Stimulated activated CD8-positive, alpha-beta memory T cell treated with anti-CD3 and anti-CD28 coated beads, Interleukin-7, amount 100 ng/mL, for 24 hours (primary cell): ENCODE results near the gene TGFBR3L.

Experiments
- DNase-seq: peaks from one replicate; pipeline ENCODE4 v3.0.0-alpha.2; 2020; ENCODE audit warnings: low read depth

TGFBR3L gene

DNA sequence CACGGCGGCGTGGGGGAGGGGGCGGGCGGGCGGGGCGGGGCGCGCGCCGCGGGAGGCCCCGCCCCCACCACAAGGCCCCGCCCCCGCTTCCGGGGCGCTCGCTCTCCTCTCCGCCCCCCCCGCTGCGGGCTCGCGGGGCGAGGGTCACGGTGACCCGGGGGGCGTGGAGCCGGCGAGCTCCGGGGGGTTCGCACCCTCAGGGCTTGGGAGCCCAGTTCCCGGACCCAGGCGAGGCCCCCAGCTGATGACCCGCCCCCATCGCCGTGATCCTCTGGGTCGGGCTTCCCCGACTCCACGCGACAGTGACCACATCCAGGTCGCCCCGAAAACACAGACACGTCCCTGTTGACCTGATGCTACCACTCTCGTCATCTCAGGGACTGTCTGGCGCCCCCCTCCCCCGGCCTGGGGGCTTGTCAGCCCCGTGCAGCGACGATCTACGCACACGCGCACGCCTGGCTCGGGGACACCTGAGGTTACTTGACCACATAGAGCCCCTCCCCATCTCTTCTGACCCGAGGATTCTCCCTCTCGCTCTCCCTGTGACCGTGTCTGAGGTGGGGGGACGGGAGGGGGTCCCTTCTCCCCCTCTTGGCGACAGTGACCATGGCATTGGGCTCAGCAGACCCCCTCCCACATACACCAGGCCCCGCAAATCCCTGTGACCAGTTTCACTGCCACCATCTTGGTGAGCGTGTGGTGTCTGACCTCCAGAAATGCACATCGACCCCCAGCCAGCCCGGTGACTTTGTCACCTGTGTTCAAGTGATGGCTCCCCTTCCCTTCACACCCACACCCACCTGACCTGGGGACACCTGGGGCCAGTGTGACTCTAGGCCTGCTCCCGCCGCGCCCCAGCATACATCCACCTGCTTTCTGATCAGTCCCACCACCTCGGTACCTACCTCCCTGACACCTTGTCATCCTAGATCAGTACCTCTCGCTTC is 10.3 kb upstream of the TGFBR3L start:
- peak; percentile 38 for DNase-seq

- DNase-seq: no peak
These were observed 9.4 kb upstream of the TGFBR3L start for GRCh38 chr19:7905268-7905667.

DNA sequence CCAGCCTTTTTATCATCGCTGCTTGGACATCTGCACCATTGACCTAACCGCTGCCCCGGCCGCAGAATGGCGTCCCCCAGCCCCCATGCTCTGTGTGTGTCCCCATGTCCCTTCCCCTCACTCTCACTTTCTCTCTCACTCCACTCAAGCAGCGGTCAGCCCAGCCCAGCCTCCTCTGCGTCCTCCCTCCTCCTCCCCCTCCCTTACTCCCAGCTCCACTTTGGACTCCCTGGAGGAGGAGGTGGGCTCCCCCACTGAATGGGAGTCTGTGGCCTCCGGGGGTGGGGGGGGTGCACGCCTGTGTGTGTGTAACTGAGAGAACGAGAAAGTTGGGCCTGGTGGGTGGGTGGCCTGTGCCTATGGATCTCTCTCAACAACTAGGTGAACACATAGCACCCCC is 8.8 kb upstream of the TGFBR3L start:
- no peak for DNase-seq

DNA sequence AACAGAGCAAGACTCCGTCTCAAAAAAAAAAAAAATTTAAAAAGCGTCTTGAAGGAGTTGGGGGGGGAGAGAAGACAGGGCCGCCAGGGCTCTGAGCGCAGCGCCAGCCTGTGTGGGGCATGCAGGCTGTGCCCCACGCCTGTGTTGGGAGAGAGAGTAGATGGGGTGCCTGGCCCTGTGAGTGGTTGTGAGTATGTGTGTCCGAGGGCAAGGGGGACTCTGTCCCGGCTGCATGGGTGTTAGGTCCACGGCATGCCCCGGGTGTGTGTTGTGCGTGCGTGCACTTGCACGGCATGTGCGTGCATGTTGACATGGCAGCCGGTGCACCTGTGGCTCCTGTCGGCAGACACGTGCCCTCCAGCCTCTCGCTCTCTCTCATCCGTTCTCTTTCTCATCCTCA is 7.5 kb upstream of the TGFBR3L start:
- no peak for DNase-seq

GRCh38 chr19:7907544-7907943 is 7.1 kb upstream of the TGFBR3L start:
- DNase-seq: no peak

GRCh38 chr19:7908078-7908699 is 6.4 kb upstream of the TGFBR3L start:
- DNase-seq: no peak

- DNase-seq: no peak
These were observed 5.7 kb upstream of the TGFBR3L start for GRCh38 chr19:7908742-7909461.

DNA sequence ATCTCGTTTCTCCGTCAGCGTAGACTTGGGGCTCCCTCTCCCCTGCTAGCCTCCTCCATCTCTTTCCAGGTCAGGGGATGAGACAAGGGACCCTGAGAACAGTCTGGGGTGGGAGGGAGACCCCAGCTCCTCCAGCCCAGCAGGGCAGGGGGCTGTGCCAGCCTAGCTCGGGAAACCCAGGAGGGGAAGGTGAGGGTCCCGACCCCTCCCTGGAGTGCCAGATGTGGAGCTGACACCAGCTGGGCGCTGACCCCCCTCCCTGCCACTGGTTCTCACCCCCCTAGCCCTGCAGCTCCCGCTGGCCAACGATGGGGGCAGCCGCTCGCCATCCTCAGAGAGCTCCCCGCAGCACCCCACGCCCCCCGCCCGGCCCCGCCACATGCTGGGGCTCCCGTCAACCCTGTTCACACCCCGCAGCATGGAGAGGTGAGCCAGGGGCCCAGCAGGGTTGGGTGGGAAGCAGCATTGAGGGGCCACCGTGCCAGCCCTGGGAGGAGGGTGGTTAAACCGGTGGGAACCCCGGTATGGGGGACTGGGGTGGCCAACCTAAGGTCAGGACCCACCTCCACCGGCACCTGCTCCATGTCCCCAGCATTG is 5.1 kb upstream of the TGFBR3L start:
- no peak for DNase-seq

- DNase-seq: no peak
These were observed 4.1 kb upstream of the TGFBR3L start for GRCh38 chr19:7910321-7911161.

DNA sequence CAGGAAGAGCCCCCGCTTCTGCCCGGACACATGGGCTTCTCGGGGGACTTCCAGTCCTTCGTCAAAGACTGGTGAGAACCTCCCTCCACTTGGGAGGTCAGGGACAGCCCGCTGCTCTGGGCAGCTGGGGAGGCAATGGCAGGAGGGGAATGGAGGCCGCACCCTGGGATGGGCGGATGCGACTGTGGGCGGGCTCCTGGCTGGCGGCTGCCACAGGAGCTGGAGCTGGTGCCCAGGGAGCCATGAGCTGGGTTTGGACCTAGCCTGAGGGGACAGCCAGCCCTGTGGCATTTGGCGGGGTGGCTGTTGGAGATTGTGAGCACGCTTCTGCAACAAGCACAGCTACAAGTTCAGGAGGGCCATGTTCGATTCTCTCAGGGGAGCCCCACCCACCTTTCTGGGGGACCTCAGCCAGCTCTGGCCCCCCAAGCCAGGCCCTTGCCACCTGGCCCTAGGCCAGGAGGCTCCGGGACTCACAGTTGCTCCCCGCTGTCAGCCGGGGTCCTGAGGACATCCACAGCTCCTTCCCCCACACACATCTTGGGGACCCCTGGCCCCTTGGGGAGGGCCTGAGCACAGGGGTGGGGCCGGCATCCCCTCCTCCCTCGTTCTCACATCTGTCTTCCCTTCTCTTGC is 3.0 kb upstream of the TGFBR3L start:
- no peak for DNase-seq

- DNase-seq: no peak
These were observed 2.4 kb upstream of the TGFBR3L start for GRCh38 chr19:7912144-7912696.

DNA sequence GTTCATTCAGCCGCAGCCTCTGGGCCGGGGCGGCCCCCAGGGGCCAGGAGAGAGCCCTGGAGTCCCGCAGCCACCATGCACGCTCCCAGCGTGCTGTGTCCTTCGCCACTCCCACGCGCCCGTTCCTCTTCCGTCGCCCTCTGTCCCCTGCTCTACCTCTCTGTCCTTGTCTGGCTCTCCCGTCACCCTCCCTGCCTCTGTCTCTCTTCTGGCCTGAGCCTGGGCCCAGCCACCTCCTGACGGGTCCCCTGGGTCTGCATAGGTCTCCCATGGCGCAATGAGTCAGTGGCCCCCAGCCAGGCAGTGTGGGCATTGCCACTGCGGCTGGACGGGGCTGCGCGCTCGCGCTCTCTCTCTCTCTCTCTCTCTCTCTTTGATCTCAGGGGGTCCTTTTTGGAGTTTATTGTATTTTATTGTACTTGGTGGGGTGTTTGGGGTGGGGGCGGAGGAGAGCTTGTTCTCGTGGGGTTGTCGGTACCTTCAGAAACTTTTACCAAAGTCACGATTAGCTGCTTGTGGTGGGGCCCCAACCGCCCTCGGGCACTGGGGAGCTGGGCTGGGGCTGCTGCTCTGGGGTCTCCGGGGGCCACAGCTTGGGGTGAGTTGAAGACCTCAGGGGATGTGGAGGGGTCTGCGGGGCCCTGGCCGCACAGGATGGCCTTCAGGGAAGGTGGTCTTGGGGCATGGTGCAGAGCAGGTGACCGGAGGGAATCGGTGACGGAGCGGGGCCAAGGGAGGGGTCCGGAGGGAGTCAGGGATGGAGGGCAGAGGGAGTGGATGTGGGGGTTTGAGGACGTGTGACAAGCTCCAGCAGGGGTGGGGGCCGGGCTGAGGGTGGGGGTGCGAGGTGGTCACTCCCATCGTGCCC is 1.7 kb upstream of the TGFBR3L start:
- DNase-seq: no peak

DNA sequence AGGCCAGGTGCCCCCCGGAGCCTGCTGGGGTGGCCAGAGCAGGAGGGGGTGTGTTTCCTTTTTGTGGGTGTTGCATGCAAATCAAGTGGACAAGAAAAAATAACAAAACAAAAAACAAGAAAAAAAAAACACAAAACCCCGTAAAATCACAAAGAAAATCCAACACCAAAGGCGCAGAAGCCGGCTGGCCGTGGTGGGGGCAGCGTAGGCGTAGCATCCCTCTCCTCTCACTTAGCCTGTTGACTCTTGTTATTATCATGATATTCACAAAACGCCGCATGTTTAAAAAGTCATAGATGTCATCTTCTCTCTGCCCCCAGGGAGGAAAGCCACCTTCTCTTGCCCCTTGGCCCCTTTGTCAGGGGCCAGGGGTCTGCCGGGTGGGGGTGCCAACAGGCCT is 978 bp upstream of the TGFBR3L start:
- DNase-seq: no peak

DNA sequence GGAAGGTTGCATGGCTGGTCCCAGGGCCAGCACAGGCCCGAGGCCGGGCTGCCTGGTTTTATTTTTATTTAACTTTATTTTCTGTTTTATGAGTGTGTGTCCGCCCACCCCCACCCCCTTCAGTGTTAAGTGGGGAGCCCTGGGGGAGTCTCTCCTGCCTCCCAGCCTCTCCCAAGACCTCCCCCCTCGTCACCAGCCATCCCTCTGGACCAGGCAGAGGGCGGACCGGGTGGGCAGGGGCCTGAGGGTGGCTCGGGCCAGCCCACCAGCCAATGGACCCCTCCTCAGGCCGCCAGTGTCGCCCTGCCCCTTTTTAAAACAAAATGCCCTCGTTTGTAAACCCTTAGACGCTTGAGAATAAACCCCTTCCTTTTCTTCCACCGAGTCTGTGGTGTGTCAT is 531 bp upstream of the TGFBR3L start:
- no peak for DNase-seq

DNA sequence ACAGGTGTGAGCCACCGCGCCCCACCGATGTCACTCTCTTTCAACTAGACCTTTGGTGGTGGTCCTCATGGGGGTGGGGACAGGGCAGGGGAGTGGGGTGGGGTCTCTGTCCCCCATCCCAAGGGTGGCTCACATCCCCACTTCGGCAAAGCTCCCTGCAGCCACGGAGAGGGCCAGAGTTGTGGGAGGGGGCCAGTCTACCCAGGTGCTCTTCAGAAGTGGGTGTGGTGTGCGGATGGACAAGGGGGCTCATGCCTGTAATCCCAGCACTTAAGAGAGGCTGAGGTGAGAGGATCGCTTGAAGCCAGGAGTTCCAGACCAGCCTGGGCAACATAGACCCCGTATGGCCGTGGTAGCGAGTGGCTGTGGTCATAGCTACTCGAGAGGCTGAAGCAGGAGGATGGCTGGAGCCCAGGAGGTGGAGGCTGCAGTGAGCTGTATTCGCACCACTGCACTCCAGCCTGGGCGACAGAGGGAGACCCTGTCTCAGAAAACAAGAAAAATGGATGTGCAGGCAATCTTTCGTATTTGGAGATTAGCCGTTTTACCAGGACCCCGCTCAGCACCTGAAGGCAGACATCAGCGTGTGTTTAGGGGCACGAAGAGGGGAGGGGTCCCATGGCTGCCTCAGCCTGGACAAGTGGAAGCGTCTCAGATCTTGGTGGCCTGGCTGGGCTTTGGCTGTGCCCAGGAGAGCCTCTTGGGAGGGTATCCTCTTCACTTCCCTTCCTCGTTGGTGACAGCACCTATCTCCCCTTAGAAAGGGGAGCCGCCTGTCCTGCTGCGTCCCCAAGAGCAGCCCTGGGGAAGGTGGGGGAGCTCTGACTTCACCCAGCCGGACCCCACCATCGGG is 846 bp downstream of the TGFBR3L start:
- DNase-seq: no peak

DNA sequence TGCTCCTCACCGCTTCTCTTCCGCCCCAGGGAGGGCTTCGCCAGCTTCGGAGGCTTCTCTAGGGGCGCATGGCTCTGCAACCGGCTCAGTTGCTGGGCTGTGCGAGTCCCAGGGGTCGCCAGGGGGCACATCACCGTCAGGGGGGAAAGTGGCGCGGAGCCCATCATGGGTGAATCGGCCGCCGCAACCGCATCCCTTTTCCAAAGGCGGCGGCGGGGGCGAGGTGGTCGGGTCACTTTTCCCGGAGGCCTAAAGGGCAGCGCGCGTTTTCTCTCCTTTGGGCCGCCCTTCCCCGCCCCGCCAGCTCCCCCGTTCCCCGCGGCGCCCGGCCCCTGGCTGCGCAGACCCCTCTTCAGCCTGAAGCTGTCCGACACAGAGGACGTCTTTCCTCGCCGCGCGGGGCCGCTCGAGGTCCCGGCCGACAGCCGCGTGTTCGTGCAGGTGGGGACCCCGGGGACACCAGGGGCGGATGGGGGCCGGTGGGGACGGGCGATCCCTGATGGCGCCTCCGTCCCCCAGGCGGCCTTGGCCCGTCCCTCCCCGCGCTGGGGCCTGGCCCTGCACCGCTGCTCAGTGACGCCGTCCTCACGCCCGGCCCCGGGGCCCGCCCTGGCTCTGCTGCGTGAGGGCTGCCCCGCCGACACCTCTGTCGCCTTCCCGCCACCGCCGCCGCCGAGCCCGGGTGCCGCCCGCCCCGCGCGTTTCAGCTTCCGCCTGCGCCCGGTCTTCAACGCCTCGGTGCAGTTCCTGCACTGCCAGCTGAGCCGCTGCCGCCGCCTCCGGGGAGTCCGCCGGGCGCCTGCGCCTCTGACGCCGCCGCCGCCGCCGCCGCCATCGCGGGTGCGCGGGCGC is 1.7 kb downstream of the TGFBR3L start:
- DNase-seq: no peak

DNA sequence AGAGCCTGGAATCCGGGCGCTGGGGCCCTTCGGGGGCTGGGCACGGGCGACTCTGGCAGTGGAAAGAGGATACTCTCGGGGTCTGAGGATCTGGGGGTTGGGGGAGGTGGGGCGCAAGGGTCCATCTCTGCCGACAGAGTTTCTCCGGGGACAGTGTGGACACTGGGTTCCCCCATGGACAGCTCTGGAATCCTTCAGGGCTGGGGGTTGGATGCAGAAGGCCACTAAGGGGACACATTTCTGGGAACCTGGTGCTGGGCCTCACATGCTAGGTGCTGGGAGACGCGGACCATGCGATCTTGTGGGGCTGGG is 2.3 kb downstream of the TGFBR3L start:
- no peak for DNase-seq
